HepG2 (cell line): Measurements from ENCODE around the gene FLYWCH1. TPM values are rescaled to one million over a fixed set of nuclear protein-coding genes. Genes with fewer than 3 reads are reported as not detected.

Experiments used
- ATAC-seq: fragments of 200-7000 bp; cut with Tn5 transposase; 3 replicates; pipeline ENCODE4 v1.9.1; 2020; ENCODE audit warnings: mild to moderate bottlenecking, moderate library complexity
- BruUV-seq: library from RNA; stranded (reverse); fragments of 400-500 nt; replicated peaks from 2 replicates; lab custom pipeline; 2021; lab: Mats Ljungman, UMichigan
- CTCF ChIA-PET: fragments of 300-600 bp; formaldehyde crosslinking; extraction: SDS; loops from one replicate; lab custom pipeline; 2021; ENCODE audit warnings: low total read pairs, inconsistent platforms, low intra/inter-chr PET ratio; lab: Yijun Ruan, JAX
- POLR2A ChIA-PET: fragments of 350-600 bp; sonication (Branson Sonifier 250); formaldehyde crosslinking; loops from one replicate; lab custom pipeline; 2020; ENCODE audit warnings: antibody characterized with exemption, inconsistent platforms; lab: Yijun Ruan, JAX
- DNase-seq: peaks from one replicate; pipeline ENCODE4 v3.0.0-alpha.2; 2015; ENCODE audit warnings: low spot score
- FAIRE-seq: peaks from 3 replicates; lab custom pipeline; 2011; peaks lifted over from hg19 to GRCh38; lab: Jason Lieb, UNC
- H2AFZ ChIP-seq: one replicate; pipeline ENCODE4 v1.6.1; 2011; ENCODE audit warnings: low read length, inconsistent platforms
- H3K27ac ChIP-seq: fragments of 300-600 bp; 3 replicates; pipeline ENCODE4 v1.8.0; 2011; ENCODE audit warnings: mixed run types, mild to moderate bottlenecking, mixed read lengths, low read length, inconsistent platforms; ENCODE audit not compliant: insufficient read depth; ENCODE audit errors: extremely low read length
- H3K27me3 ChIP-seq, 2 experiments: fragments of 200-600 bp in 1 of 2; 2 replicates in 1 of 2; 3 replicates in 1 of 2; pipeline versions ENCODE4 v1.6.0 to v1.8.0; 2011; ENCODE audit warnings: low read length in 2 of 2, mild to moderate bottlenecking in 2 of 2, moderate library complexity in 2 of 2, inconsistent platforms in 1 of 2; ENCODE audit not compliant: insufficient read depth in 2 of 2, control insufficient read depth in 1 of 2
- H3K36me3 ChIP-seq, 2 experiments: fragments of 200-600 bp in 1 of 2; replicated peaks in 1 of 2; 2 replicates in 1 of 2; 3 replicates in 1 of 2; pipeline versions ENCODE4 v1.5.1 to v1.8.0; 2011; ENCODE audit warnings: low read length in 2 of 2, inconsistent platforms in 1 of 2; ENCODE audit not compliant: insufficient read depth in 2 of 2, control insufficient read depth in 1 of 2
- H3K4me1 ChIP-seq: 2 replicates; pipeline ENCODE4 v1.5.1; 2012; ENCODE audit warnings: low read length, inconsistent platforms; ENCODE audit not compliant: insufficient read depth
- H3K4me2 ChIP-seq: 2 replicates; pipeline ENCODE4 v1.6.0; 2011; ENCODE audit warnings: low read depth, low read length, inconsistent platforms
- H3K4me3 ChIP-seq, 3 experiments: fragments of 200-600 bp in 1 of 3; sonication (generic), shearing (Covaris generic) in 1 of 3; replicated peaks in 1 of 3; 2 replicates each; pipeline ENCODE4 v1.5.1; 2011 to 2016; ENCODE audit warnings: low read length in 3 of 3, inconsistent platforms in 2 of 3, low read depth in 2 of 3, mild to moderate bottlenecking in 2 of 3, control low read depth in 1 of 3, mixed read lengths in 1 of 3; ENCODE audit not compliant: insufficient read depth in 1 of 3
- H3K79me2 ChIP-seq: one replicate; pipeline ENCODE4 v1.6.1; 2011; ENCODE audit warnings: low read length, inconsistent platforms; ENCODE audit not compliant: insufficient read depth
- H3K9ac ChIP-seq: 2 replicates; pipeline ENCODE4 v1.6.0; 2011; ENCODE audit warnings: mild to moderate bottlenecking, low read depth, low read length, inconsistent platforms; ENCODE audit not compliant: insufficient read depth
- H3K9me3 ChIP-seq: 2 replicates; pipeline ENCODE4 v1.5.1; 2012; ENCODE audit warnings: mild to moderate bottlenecking, low read length
- H4K20me1 ChIP-seq: 2 replicates; pipeline ENCODE4 v1.6.0; 2011; ENCODE audit warnings: inconsistent platforms, mild to moderate bottlenecking, low read length, moderate library complexity; ENCODE audit not compliant: insufficient read depth
- KDM6A ChIP-seq: IDR thresholded peaks from 2 replicates; pipeline ENCODE4 v1.6.1; 2016; ENCODE audit warnings: low read depth
- PHF20 ChIP-seq: sonication (generic); formaldehyde crosslinking; IDR thresholded peaks from 2 replicates; pipeline ENCODE4 v1.5.0; 2020; ENCODE audit warnings: mild to moderate bottlenecking, missing genetic modification reagents
- PTBP1 ChIP-seq: fragments of 200-400 bp; formaldehyde crosslinking; IDR thresholded peaks from 2 replicates; pipeline ENCODE4 v1.6.1; 2018; ENCODE audit warnings: low read length, low read depth; ENCODE audit not compliant: poor library complexity, severe bottlenecking
- RAD51 ChIP-seq: fragments of 450-650 bp; IDR thresholded peaks from 2 replicates; pipeline ENCODE4 v1.6.1; 2016; ENCODE audit warnings: borderline replicate concordance
- THAP9 ChIP-seq: sonication (generic); formaldehyde crosslinking; IDR thresholded peaks from 2 replicates; pipeline ENCODE4; 2020; ENCODE audit warnings: missing genetic modification reagents, mild to moderate bottlenecking, borderline replicate concordance
- ZNF331 ChIP-seq: sonication (generic); formaldehyde crosslinking; IDR thresholded peaks from 2 replicates; pipeline ENCODE4 v1.4.0; 2020; ENCODE audit warnings: missing genetic modification reagents
- ZNF556 ChIP-seq: sonication (generic); formaldehyde crosslinking; IDR thresholded peaks from 2 replicates; pipeline ENCODE4 v1.4.0; 2020; ENCODE audit warnings: mild to moderate bottlenecking, missing genetic modification reagents, borderline replicate concordance
- ZNF629 ChIP-seq: sonication (generic); formaldehyde crosslinking; conservative IDR thresholded peaks from 2 replicates; pipeline ENCODE4 v1.5.0; 2020; ENCODE audit warnings: missing genetic modification reagents
- WGBS: methylation state at CpG from one replicate; pipeline ENCODE4 v1.1.6; 2017; ENCODE audit warnings: low lambda C conversion rate; 5-methylcytosine and 5-hydroxymethylcytosine counted together
- in situ Hi-C: cut with HindIII; loops from 2 replicates; pipeline ENCODE4 v1.10.0; 2017; ENCODE audit warnings: low pct_unique_long_range_greater_than_20kb; ENCODE audit not compliant: extremely low pct_ligation_motif_present
- intact Hi-C: fragments of 100-400 bp; cut with micrococcal nuclease; formaldehyde crosslinking; loops from one replicate; pipeline ENCODE4 v1.10.0; 2022; ENCODE audit not compliant: unreplicated experiment
- polyA plus RNA-seq, 8 experiments: library from polyadenylated mRNA; depleted of rRNA in 3 of 8; stranded (reverse) in 7 of 8; unstranded in 1 of 8; fragments of >200 nt; fragmentation: Illumina TruSeq in 4 of 8; extraction: Trizol in 4 of 8; gene quantifications; 2 replicates each; pipeline versions ENCODE4 v1.2.1 to v1.2.3, GENCODE V29; 2011 to 2016; ENCODE audit warnings: low read depth in 4 of 8, missing spikeins in 1 of 8, mixed read lengths in 1 of 8; ENCODE audit not compliant: insufficient read depth in 1 of 8
- total RNA-seq, 5 experiments: library from RNA; depleted of rRNA; stranded (reverse); fragments of >200 nt; fragmentation: Illumina TruSeq; extraction: Trizol; gene quantifications; 2 replicates each; pipeline ENCODE4 v1.2.3, GENCODE V29; 2016; ENCODE audit warnings: low read depth in 1 of 5

Gene FLYWCH1
- total and polyA plus RNA-seq, 2 of the 13 experiments (the other 11 are each of a cell fraction or from before 2014, with no cell fraction given) = 7.3 to 12.4 TPM

DNA sequence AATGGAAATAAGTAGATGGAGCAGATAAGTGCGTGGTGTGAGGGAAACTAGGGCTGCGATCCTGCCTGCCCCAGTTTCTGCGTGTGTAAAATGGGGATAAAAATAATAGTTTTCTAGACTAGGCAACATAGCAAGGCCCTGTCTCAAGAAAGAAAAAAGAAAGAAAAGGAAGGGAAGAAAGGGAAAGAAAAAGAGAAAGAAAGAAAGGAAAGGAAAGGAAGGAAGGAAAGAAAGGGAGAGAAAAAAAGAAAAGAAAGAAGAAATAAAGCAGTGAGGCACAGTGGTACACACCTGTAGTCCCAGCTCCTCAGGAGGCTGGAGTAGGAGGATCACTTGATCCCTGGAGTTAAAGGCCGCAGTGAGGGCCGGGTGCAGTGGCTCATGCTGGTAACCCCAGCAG is 70.7 kb downstream of the FLYWCH1 start:
- H2AFZ ChIP-seq = no peak overlapping the region
- no peak for DNase-seq
- no TSS peak for BruUV-seq
- WGBS = 46% methylated on average over 5 of the region's 5 CpGs
- H3K4me3 ChIP-seq = no peak overlapping the region
- H3K27me3 ChIP-seq = peaks cover 8 to 30% of the 10 kb centered on the region in 2 experiments; a peak in 4 of 5 replicates
- CTCF ChIA-PET = no interaction called here
- TF ChIP-seq PTBP1 = no peak
- no peak for TF ChIP-seq RAD51
- 0 out of 2 replicates have a peak, but pooled peaks have one; percentile 15 for TF ChIP-seq ZNF629 (CRISPR knock-in tag)
- TF ChIP-seq ZNF331 (CRISPR knock-in tag) = no peak
- TF ChIP-seq PHF20 (CRISPR knock-in tag) = no peak
- TF ChIP-seq THAP9 = no peak
- TF ChIP-seq KDM6A = no peak
- TF ChIP-seq ZNF556 (CRISPR knock-in tag) = no peak
- no peaks in the 10 kb centered on the region for H3K9me3 ChIP-seq
- FAIRE-seq = no peak
- peaks cover 8% of the 10 kb centered on the region for H3K79me2 ChIP-seq
- ATAC-seq = no peak
- no peak overlapping the region for H3K27ac ChIP-seq
- POLR2A ChIA-PET = interaction anchor here (0.6 to 3.9 kb wide), 4 partner anchors 18 to 230 kb away, joined by 3 to 48 read pairs (median 17); partner anchors contain the start of genes HCFC1R1, KREMEN2, SRRM2 and THOC6
- H3K9ac ChIP-seq = no peak overlapping the region
- intact Hi-C loops = loop anchor here (2.0 kb wide), 1 partner anchor 18 kb away; the partner anchor contains the start of gene KREMEN2
- H3K4me2 ChIP-seq = no peak overlapping the region
- no peaks in the 10 kb centered on the region for H3K36me3 ChIP-seq
- no peaks in the 10 kb centered on the region for H4K20me1 ChIP-seq
- in situ Hi-C loops = no loop called here
- peaks cover 26% of the 10 kb centered on the region for H3K4me1 ChIP-seq
